ENCODE results near the gene PKP2.

The PKP2 gene

GRCh38 chr12:32891526-32891925 is 5.1 kb downstream of the PKP2 start:
- no peaks in the 10 kb centered on the region for H3K9me2 ChIP-seq (replicated peaks; ENCODE audit: control insufficient read depth, low read length)
- no peaks in the 10 kb centered on the region for H3K27me3 ChIP-seq (ENCODE audit: control insufficient read depth, low read length)
- H3K36me3 ChIP-seq (ENCODE audit: control insufficient read depth, low read length): no peaks in the 10 kb centered on the region
- H3F3A ChIP-seq (ENCODE audit: control insufficient read depth, insufficient read depth): no peaks in the 10 kb centered on the region
- H3K79me2 ChIP-seq (ENCODE audit: control insufficient read depth, low read length): no peaks in the 10 kb centered on the region
- H3K4me1 ChIP-seq (ENCODE audit: control insufficient read depth, low read length): no peaks in the 10 kb centered on the region
- H3K4me2 ChIP-seq (ENCODE audit: low read length): no peak overlapping the region
- no peak overlapping the region for H3K4me3 ChIP-seq (ENCODE audit: low read length)
- TF ChIP-seq CTCF (IDR thresholded peaks at IDR 0.05; ENCODE audit: low read depth, low read length, poor library complexity, severe bottlenecking) (no peak), EZH2phosphoT487 (IDR thresholded peaks at IDR 0.05; ENCODE audit: borderline replicate concordance, low read length) (no peak)
- H4K20me1 ChIP-seq (ENCODE audit: control insufficient read depth, insufficient read depth, low read depth, low read length): no peaks in the 10 kb centered on the region
- H3K9me3 ChIP-seq (ENCODE audit: control insufficient read depth, insufficient read depth, low read length): no peaks in the 10 kb centered on the region
- no peak overlapping the region for H3K27ac ChIP-seq (ENCODE audit: low read depth, low read length)

- H3K4me3 ChIP-seq (ENCODE audit: low read length): no peak overlapping the region
- TF ChIP-seq EZH2phosphoT487 (IDR thresholded peaks at IDR 0.05; ENCODE audit: borderline replicate concordance, low read length) (no peak), CTCF (IDR thresholded peaks at IDR 0.05; ENCODE audit: low read depth, low read length, poor library complexity, severe bottlenecking) (no peak)
- H3K27ac ChIP-seq (ENCODE audit: low read depth, low read length): no peak overlapping the region
- H3K4me2 ChIP-seq (ENCODE audit: low read length): no peak overlapping the region
- H3K9me2 ChIP-seq (replicated peaks; ENCODE audit: control insufficient read depth, low read length): no peaks in the 10 kb centered on the region
- no peaks in the 10 kb centered on the region for H3F3A ChIP-seq (ENCODE audit: control insufficient read depth, insufficient read depth)
- H3K36me3 ChIP-seq (ENCODE audit: control insufficient read depth, low read length): no peaks in the 10 kb centered on the region
- H3K9me3 ChIP-seq (ENCODE audit: control insufficient read depth, insufficient read depth, low read length): no peaks in the 10 kb centered on the region
- no peaks in the 10 kb centered on the region for H3K79me2 ChIP-seq (ENCODE audit: control insufficient read depth, low read length)
- no peaks in the 10 kb centered on the region for H4K20me1 ChIP-seq (ENCODE audit: control insufficient read depth, insufficient read depth, low read depth, low read length)
- H3K4me1 ChIP-seq (ENCODE audit: control insufficient read depth, low read length): no peaks in the 10 kb centered on the region
- H3K27me3 ChIP-seq (ENCODE audit: control insufficient read depth, low read length): no peaks in the 10 kb centered on the region
These were observed 7.4 kb downstream of the PKP2 start for GRCh38 chr12:32889011-32889760.

- no peaks in the 10 kb centered on the region for H3K36me3 ChIP-seq (ENCODE audit: control insufficient read depth, low read length)
- H3F3A ChIP-seq (ENCODE audit: control insufficient read depth, insufficient read depth): no peaks in the 10 kb centered on the region
- no peaks in the 10 kb centered on the region for H3K79me2 ChIP-seq (ENCODE audit: control insufficient read depth, low read length)
- no peak overlapping the region for H3K4me2 ChIP-seq (ENCODE audit: low read length)
- no peak overlapping the region for H3K27ac ChIP-seq (ENCODE audit: low read depth, low read length)
- H4K20me1 ChIP-seq (ENCODE audit: control insufficient read depth, insufficient read depth, low read depth, low read length): no peaks in the 10 kb centered on the region
- no peaks in the 10 kb centered on the region for H3K27me3 ChIP-seq (ENCODE audit: control insufficient read depth, low read length)
- H3K4me1 ChIP-seq (ENCODE audit: control insufficient read depth, low read length): no peaks in the 10 kb centered on the region
- H3K9me3 ChIP-seq (ENCODE audit: control insufficient read depth, insufficient read depth, low read length): no peaks in the 10 kb centered on the region
- H3K9me2 ChIP-seq (replicated peaks; ENCODE audit: control insufficient read depth, low read length): no peaks in the 10 kb centered on the region
- TF ChIP-seq CTCF (IDR thresholded peaks at IDR 0.05; ENCODE audit: low read depth, low read length, poor library complexity, severe bottlenecking) (no peak), EZH2phosphoT487 (IDR thresholded peaks at IDR 0.05; ENCODE audit: borderline replicate concordance, low read length) (no peak)
- H3K4me3 ChIP-seq (ENCODE audit: low read length): no peak overlapping the region
These were observed 9.5 kb downstream of the PKP2 start for GRCh38 chr12:32887058-32887457.
